ENCODE measurements around the gene REM1.

The REM1 gene

GRCh38 chr20:31523361-31524283 lies 48.5 kb downstream of the REM1 start:
- DNase-seq (ENCODE audit: low read depth in 2 of 2), result no peak

GRCh38 chr20:31527266-31527665 lies 52.2 kb downstream of the REM1 start:
- DNase-seq (ENCODE audit: low read depth in 2 of 2), result no peak
